ENCODE results near the gene CHRDL1.

CHRDL1 gene

GRCh38 chrX:110759785-110760184 lies 35.8 kb downstream of the CHRDL1 start:
- no peak for TF ChIP-seq CTCF (IDR thresholded peaks at IDR 0.05; ENCODE audit: extremely low read depth, missing control alignments)
- DNase-seq (ENCODE audit: low spot score) = no peak

GRCh38 chrX:110758781-110759422 lies 36.7 kb downstream of the CHRDL1 start:
- DNase-seq (ENCODE audit: low spot score) = no peak
- TF ChIP-seq CTCF (IDR thresholded peaks at IDR 0.05; ENCODE audit: extremely low read depth, missing control alignments) = no peak

GRCh38 chrX:110755611-110756010 lies 40.0 kb downstream of the CHRDL1 start:
- no peak for TF ChIP-seq CTCF (IDR thresholded peaks at IDR 0.05; ENCODE audit: extremely low read depth, missing control alignments)
- no peak for DNase-seq (ENCODE audit: low spot score)

GRCh38 chrX:110755061-110755460 lies 40.6 kb downstream of the CHRDL1 start:
- DNase-seq (ENCODE audit: low spot score) = no peak
- TF ChIP-seq CTCF (IDR thresholded peaks at IDR 0.05; ENCODE audit: extremely low read depth, missing control alignments) = no peak

- no peak for DNase-seq (ENCODE audit: low spot score)
- no peak for TF ChIP-seq CTCF (IDR thresholded peaks at IDR 0.05; ENCODE audit: extremely low read depth, missing control alignments)
Measured at GRCh38 chrX:110750526-110751189, 45.0 kb downstream of the CHRDL1 start.

- TF ChIP-seq CTCF (IDR thresholded peaks at IDR 0.05; ENCODE audit: extremely low read depth, missing control alignments) = no peak
- no peak for DNase-seq (ENCODE audit: low spot score)
Measured at GRCh38 chrX:110748256-110748806, 47.3 kb downstream of the CHRDL1 start.

- TF ChIP-seq CTCF (IDR thresholded peaks at IDR 0.05; ENCODE audit: extremely low read depth, missing control alignments) = no peak
- no peak for DNase-seq (ENCODE audit: low spot score)
Measured at GRCh38 chrX:110746014-110746413, 49.6 kb downstream of the CHRDL1 start.

Measured in GM20000 (cell line).